PC-9 (cell line): ENCODE data around the gene GMPPA.

Source experiments
- EZH2 ChIP-seq: fragments of 200-600 bp; sonication (generic); IDR thresholded peaks from 2 replicates; pipeline ENCODE4 v1.8.0; 2017; ENCODE audit warnings: antibody characterized with exemption, low read depth
- TF ChIP-seq, protein P1 (sequence below): fragments of 200-600 bp; sonication (generic); conservative IDR thresholded peaks from 2 replicates; pipeline ENCODE4 v1.6.1; 2017; ENCODE audit warnings: mixed run types, antibody characterized with exemption, mild to moderate bottlenecking, moderate library complexity

DNA sequence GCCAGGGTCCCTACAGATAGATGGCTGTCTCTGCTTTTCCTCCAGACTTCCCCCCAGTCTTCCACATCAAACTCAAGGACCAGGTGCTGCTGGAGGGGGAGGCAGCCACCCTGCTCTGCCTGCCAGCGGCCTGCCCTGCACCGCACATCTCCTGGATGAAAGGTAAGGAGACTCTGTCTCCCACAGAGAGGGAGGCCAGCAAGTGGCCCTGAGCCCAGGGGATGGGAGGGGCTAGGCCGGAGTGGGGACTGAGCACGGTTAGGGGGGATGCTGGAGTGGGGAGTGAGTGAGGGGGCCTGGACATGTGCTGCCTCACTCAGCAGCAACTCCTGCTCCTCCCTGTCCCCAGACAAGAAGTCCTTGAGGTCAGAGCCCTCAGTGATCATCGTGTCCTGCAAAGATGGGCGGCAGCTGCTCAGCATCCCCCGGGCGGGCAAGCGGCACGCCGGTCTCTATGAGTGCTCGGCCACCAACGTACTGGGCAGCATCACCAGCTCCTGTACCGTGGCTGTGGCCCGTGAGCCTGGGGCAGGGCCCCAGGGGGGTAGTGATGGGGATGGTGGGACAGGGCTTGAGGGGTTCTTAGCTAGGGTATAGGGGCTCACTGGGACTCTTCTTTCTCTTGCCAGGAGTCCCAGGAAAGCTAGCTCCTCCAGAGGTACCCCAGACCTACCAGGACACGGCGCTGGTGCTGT is 10.4 kb upstream of the GMPPA start:
- TF ChIP-seq EZH2 = no peak
- TF ChIP-seq, protein P1, sequence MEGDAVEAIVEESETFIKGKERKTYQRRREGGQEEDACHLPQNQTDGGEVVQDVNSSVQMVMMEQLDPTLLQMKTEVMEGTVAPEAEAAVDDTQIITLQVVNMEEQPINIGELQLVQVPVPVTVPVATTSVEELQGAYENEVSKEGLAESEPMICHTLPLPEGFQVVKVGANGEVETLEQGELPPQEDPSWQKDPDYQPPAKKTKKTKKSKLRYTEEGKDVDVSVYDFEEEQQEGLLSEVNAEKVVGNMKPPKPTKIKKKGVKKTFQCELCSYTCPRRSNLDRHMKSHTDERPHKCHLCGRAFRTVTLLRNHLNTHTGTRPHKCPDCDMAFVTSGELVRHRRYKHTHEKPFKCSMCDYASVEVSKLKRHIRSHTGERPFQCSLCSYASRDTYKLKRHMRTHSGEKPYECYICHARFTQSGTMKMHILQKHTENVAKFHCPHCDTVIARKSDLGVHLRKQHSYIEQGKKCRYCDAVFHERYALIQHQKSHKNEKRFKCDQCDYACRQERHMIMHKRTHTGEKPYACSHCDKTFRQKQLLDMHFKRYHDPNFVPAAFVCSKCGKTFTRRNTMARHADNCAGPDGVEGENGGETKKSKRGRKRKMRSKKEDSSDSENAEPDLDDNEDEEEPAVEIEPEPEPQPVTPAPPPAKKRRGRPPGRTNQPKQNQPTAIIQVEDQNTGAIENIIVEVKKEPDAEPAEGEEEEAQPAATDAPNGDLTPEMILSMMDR = no peak
